A549 (cell line): Measurements from ENCODE around the gene EXOC3. TPM values are rescaled to one million over a fixed set of nuclear protein-coding genes. Genes with fewer than 3 reads are reported as not detected.

Source experiments
- ATAC-seq, 2 experiments: fragments of 200-7000 bp in 1 of 2; fragments of >200 bp in 1 of 2; cut with Nextera tagmentation in 1 of 2; cut with Tn5 transposase in 1 of 2; 3 replicates each; pipeline versions ENCODE4 v1.8.0 to v1.9.1; 2018 to 2020; ENCODE audit warnings: mild to moderate bottlenecking in 1 of 2, moderate library complexity in 1 of 2
- CTCF ChIA-PET: fragments of 300-600 bp; sonication (Branson Sonifier 250); formaldehyde crosslinking; extraction: SDS; loops from one replicate; lab custom pipeline; 2021; ENCODE audit warnings: antibody characterized with exemption, inconsistent platforms; lab: Yijun Ruan, JAX
- POLR2A ChIA-PET: fragments of 350-600 bp; formaldehyde crosslinking; extraction: SDS; loops from one replicate; lab custom pipeline; 2021; ENCODE audit warnings: antibody characterized with exemption, inconsistent platforms; lab: Yijun Ruan, JAX
- DNase-seq, 2 experiments: peaks; one replicate each; pipeline versions ENCODE4 v3.0.0 to v3.0.0-alpha.2; 2011 to 2016; ENCODE audit warnings: low read depth in 1 of 2, low spot score in 1 of 2
- FAIRE-seq: peaks from 2 replicates; lab custom pipeline; 2011; peaks lifted over from hg19 to GRCh38; lab: Jason Lieb, UNC
- H3K27ac ChIP-seq, 2 experiments: fragments of >200 bp; sonication (Bioruptor Twin); formaldehyde crosslinking; 3 replicates each; pipeline ENCODE4 v1.5.1; 2016 to 2017
- H3K4me1 ChIP-seq: fragments of >200 bp; sonication (Bioruptor Twin); formaldehyde crosslinking; 3 replicates; pipeline ENCODE4 v1.6.1; 2016
- H3K4me2 ChIP-seq: fragments of >200 bp; sonication (Bioruptor Twin); formaldehyde crosslinking; 3 replicates; pipeline ENCODE4 v1.6.1; 2016
- H3K4me3 ChIP-seq: fragments of >200 bp; sonication (Bioruptor Twin); formaldehyde crosslinking; 3 replicates; pipeline ENCODE4 v1.5.1; 2016
- H3K9me3 ChIP-seq: fragments of >200 bp; sonication (Bioruptor Twin); formaldehyde crosslinking; 3 replicates; pipeline ENCODE4 v1.6.1; 2016
- ATOH8 ChIP-seq: fragments of 250-450 bp; sonication (Bioruptor Pico); IDR thresholded peaks from 2 replicates; pipeline ENCODE4 v1.5.0; 2020; ENCODE audit warnings: low read depth, mild to moderate bottlenecking, moderate library complexity
- CBX2 ChIP-seq: fragments of 200-600 bp; sonication (generic); IDR thresholded peaks from 2 replicates; pipeline ENCODE4 v1.6.1; 2016; ENCODE audit warnings: low read depth, mild to moderate bottlenecking, borderline replicate concordance
- CBX8 ChIP-seq: fragments of 200-600 bp; sonication (generic); IDR thresholded peaks from 2 replicates; pipeline ENCODE4 v1.6.1; 2016
- CHD2 ChIP-seq: fragments of 150-350 bp; IDR thresholded peaks from 2 replicates; pipeline ENCODE4 v1.6.1; 2014; ENCODE audit warnings: low read length; ENCODE audit not compliant: partially characterized antibody
- CHD4 ChIP-seq: fragments of 200-600 bp; sonication (generic); IDR thresholded peaks from 2 replicates; pipeline ENCODE4 v1.6.1; 2016; ENCODE audit warnings: antibody characterized with exemption, mild to moderate bottlenecking, borderline replicate concordance
- CTCF ChIP-seq: fragments of >200 bp; sonication (Bioruptor Twin); formaldehyde crosslinking; IDR thresholded peaks from 3 replicates; pipeline ENCODE4 v1.5.1; 2016
- FOSB ChIP-seq: fragments of 250-450 bp; sonication (Bioruptor Pico); IDR thresholded peaks from 2 replicates; pipeline ENCODE4 v1.5.0; 2020; ENCODE audit warnings: mild to moderate bottlenecking, moderate library complexity
- FOSL2 ChIP-seq, 2 experiments: fragments of 450-650 bp in 1 of 2; fragments of >200 bp in 1 of 2; sonication (Bioruptor Twin) in 1 of 2; formaldehyde crosslinking; IDR thresholded peaks; 2 replicates each; pipeline versions ENCODE4 v1.5.0 to v1.6.1; 2016 to 2020; ENCODE audit warnings: mild to moderate bottlenecking in 1 of 2, moderate library complexity in 1 of 2
- FOXS1 ChIP-seq: fragments of 250-450 bp; sonication (Bioruptor Pico); IDR thresholded peaks from 2 replicates; pipeline ENCODE4 v1.5.0; 2020; ENCODE audit warnings: mild to moderate bottlenecking, moderate library complexity
- HEYL ChIP-seq: fragments of 250-450 bp; sonication (Bioruptor Pico); IDR thresholded peaks from 2 replicates; pipeline ENCODE4 v1.8.0; 2021; ENCODE audit warnings: mild to moderate bottlenecking, moderate library complexity
- HOXA7 ChIP-seq: fragments of 250-450 bp; sonication (Bioruptor Pico); IDR thresholded peaks from 2 replicates; pipeline ENCODE4 v1.5.0; 2020; ENCODE audit warnings: mild to moderate bottlenecking, moderate library complexity
- JUN ChIP-seq, 2 experiments: fragments of >200 bp; sonication (Bioruptor Twin); formaldehyde crosslinking; IDR thresholded peaks; 2 replicates in 1 of 2; 3 replicates in 1 of 2; pipeline ENCODE4 v1.6.1; 2016 to 2017
- KDM1A ChIP-seq: fragments of 200-600 bp; sonication (generic); IDR thresholded peaks from 2 replicates; pipeline ENCODE4 v1.6.1; 2016; ENCODE audit warnings: low read depth, mild to moderate bottlenecking
- KDM5A ChIP-seq: fragments of 200-600 bp; sonication (generic); IDR thresholded peaks from 2 replicates; pipeline ENCODE4 v1.6.1; 2016; ENCODE audit warnings: antibody characterized with exemption, mild to moderate bottlenecking
- MAZ ChIP-seq: fragments of 150-350 bp; IDR thresholded peaks from 2 replicates; pipeline ENCODE4 v1.6.1; 2014; ENCODE audit warnings: antibody characterized with exemption, low read depth, low read length, borderline replicate concordance
- NR3C1 ChIP-seq: fragments of >200 bp; sonication (Bioruptor Twin); formaldehyde crosslinking; IDR thresholded peaks from 3 replicates; pipeline ENCODE4 v1.6.1; 2017
- POLR2A ChIP-seq: IDR thresholded peaks from 2 replicates; pipeline ENCODE4 v1.6.1; 2012; ENCODE audit warnings: mild to moderate bottlenecking, low read length
- POLR2AphosphoS2 ChIP-seq: conservative IDR thresholded peaks from 2 replicates; pipeline ENCODE4 v1.6.1; 2012; ENCODE audit warnings: low read length, improper control_type of control experiment, inconsistent platforms
- RARB ChIP-seq: fragments of 250-450 bp; sonication (Bioruptor Pico); IDR thresholded peaks from 2 replicates; pipeline ENCODE4 v1.8.0; 2021; ENCODE audit warnings: mild to moderate bottlenecking, moderate library complexity
- REST ChIP-seq: fragments of 200-600 bp; sonication (generic); IDR thresholded peaks from 2 replicates; pipeline ENCODE4 v1.6.1; 2016; ENCODE audit warnings: antibody characterized with exemption, mild to moderate bottlenecking, moderate library complexity
- ZNF302 ChIP-seq: fragments of 250-450 bp; sonication (Bioruptor Pico); IDR thresholded peaks from 2 replicates; pipeline ENCODE4 v1.9.0; 2021; ENCODE audit warnings: inconsistent platforms, mild to moderate bottlenecking, moderate library complexity
- WGBS: methylation state at CpG from one replicate; pipeline ENCODE4 v1.1.6; 2017; ENCODE audit errors: missing lambda C conversion rate; 5-methylcytosine and 5-hydroxymethylcytosine counted together
- polyA plus RNA-seq, 4 experiments: library from polyadenylated mRNA; depleted of rRNA in 3 of 4; stranded (reverse); fragments of >200 nt; fragmentation: RNase III in 1 of 4; extraction: RNeasy Plus Mini Kit Qiagen cat#74134 plus additional on column Dnase treatment in 1 of 4; gene quantifications; 2 replicates in 3 of 4; 3 replicates in 1 of 4; pipeline ENCODE4 v1.2.3, GENCODE V29; 2011 to 2017
- TF ChIP-seq, protein P1 (sequence below): fragments of >200 bp; sonication (Bioruptor Twin); formaldehyde crosslinking; IDR thresholded peaks from 2 replicates; pipeline ENCODE4 v1.6.1; 2016
- TF ChIP-seq, protein P2 (sequence below): fragments of 250-450 bp; sonication (Bioruptor Pico); IDR thresholded peaks from 2 replicates; pipeline ENCODE4 v1.5.0; 2021; ENCODE audit warnings: mild to moderate bottlenecking, moderate library complexity, borderline replicate concordance
- TF ChIP-seq, protein P3 (sequence below): fragments of 450-650 bp; IDR thresholded peaks from 2 replicates; pipeline ENCODE4 v1.6.1; 2014; ENCODE audit warnings: antibody characterized with exemption

EXOC3 gene
- polyA plus RNA-seq, 2 of the 4 experiments (the other 2 are of a cell fraction), result 20.0 to 33.6 TPM

- FAIRE-seq (no peak), ATAC-seq (no peak), DNase-seq (no peak)
- H3K4me2 ChIP-seq, result no peak overlapping the region
- H3K4me3 ChIP-seq, result no peak overlapping the region
- TF ChIP-seq NR3C1 (no peak), ZNF302 (CRISPR knock-in tag) (no peak), CBX2 (no peak), HOXA7 (CRISPR knock-in tag) (no peak), CHD4 (no peak), MAZ (no peak), CTCF (no peak), RARB (CRISPR knock-in tag) (no peak), KDM5A (no peak), POLR2AphosphoS2 (no peak)
- TF ChIP-seq, protein P1, sequence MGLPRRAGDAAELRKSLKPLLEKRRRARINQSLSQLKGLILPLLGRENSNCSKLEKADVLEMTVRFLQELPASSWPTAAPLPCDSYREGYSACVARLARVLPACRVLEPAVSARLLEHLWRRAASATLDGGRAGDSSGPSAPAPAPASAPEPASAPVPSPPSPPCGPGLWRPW, result no peak
- 92% methylated on average over 14 of the region's 26 CpGs for WGBS
- H3K4me1 ChIP-seq, result no peaks in the 10 kb centered on the region
- no peaks in the 10 kb centered on the region for H3K9me3 ChIP-seq
- no peak overlapping the region for H3K27ac ChIP-seq
- CTCF ChIA-PET, result interaction anchor here (0.7 to 10.7 kb wide), 5 partner anchors 12 to 129 kb away, joined by 3 to 186 read pairs (median 4); partner anchors contain the start of gene AHRR
- POLR2A ChIA-PET, result no interaction called here
Measured at GRCh38 chr5:434443-435146, 8.4 kb upstream of the EXOC3 start.

DNA sequence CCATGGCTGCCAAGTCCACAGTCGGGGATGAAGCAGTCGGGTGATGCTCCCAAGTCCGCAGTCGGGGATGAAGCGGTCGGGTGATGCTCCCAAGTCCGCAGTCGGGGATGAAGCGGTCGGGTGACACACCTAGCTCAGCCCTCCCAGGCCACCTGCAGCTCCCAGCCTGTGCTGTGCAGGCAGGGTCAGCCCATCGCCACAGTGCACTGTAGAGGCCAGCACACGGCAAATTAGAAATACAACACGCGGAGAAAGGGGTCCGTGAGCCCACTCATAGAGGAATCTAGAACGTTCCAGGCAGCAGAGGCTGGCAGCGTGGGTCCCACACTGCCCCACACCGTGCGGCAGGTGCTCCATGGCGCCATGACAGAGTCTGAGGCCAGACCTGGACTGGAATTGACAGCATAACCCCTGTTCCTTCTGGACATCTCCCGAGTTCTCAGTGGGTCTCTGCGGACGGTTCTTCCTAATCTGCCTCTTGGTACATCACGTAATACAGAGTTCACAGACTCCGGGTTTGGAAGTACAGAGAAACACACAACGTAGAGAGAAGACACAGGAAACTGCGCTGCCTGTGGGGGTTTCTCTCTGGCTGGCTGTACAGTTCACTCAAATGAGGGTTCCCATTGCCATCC, 7.7 kb upstream of the EXOC3 start:
- no peak for FAIRE-seq
- H3K9me3 ChIP-seq, result no peaks in the 10 kb centered on the region
- TF ChIP-seq KDM1A (no peak), FOSB (CRISPR knock-in tag) (no peak), CHD2 (no peak), REST (no peak), JUN (IDR thresholded peaks at IDR 0.05) (no peak), HEYL (CRISPR knock-in tag) (no peak), POLR2A (no peak), CHD4 (no peak), FOSL2 (IDR thresholded peaks at IDR 0.05) (no peak), FOSL2 (CRISPR knock-in tag; IDR thresholded peaks at IDR 0.05) (no peak), ATOH8 (CRISPR knock-in tag) (no peak), NR3C1 (no peak), CBX8 (no peak), RARB (CRISPR knock-in tag) (no peak), FOXS1 (CRISPR knock-in tag) (no peak)
- TF ChIP-seq, protein P2, sequence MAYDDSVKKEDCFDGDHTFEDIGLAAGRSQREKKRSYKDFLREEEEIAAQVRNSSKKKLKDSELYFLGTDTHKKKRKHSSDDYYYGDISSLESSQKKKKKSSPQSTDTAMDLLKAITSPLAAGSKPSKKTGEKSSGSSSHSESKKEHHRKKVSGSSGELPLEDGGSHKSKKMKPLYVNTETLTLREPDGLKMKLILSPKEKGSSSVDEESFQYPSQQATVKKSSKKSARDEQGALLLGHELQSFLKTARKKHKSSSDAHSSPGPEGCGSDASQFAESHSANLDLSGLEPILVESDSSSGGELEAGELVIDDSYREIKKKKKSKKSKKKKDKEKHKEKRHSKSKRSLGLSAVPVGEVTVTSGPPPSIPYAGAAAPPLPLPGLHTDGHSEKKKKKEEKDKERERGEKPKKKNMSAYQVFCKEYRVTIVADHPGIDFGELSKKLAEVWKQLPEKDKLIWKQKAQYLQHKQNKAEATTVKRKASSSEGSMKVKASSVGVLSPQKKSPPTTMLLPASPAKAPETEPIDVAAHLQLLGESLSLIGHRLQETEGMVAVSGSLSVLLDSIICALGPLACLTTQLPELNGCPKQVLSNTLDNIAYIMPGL (CRISPR knock-in tag), result no peak
- TF ChIP-seq, protein P3, sequence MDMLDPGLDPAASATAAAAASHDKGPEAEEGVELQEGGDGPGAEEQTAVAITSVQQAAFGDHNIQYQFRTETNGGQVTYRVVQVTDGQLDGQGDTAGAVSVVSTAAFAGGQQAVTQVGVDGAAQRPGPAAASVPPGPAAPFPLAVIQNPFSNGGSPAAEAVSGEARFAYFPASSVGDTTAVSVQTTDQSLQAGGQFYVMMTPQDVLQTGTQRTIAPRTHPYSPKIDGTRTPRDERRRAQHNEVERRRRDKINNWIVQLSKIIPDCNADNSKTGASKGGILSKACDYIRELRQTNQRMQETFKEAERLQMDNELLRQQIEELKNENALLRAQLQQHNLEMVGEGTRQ, result no peak
- TF ChIP-seq, all 56 proteins: peak for 0
- DNase-seq (no peak), ATAC-seq (no peak)
- no peak overlapping the region for H3K4me3 ChIP-seq
- H3K4me2 ChIP-seq, result no peak overlapping the region
- POLR2A ChIA-PET, result no interaction called here
- WGBS, result 85% methylated on average over 25 of the region's 27 CpGs
- no peaks in the 10 kb centered on the region for H3K4me1 ChIP-seq
- H3K27ac ChIP-seq, result no peak overlapping the region
- CTCF ChIA-PET, result interaction anchor here (0.7 to 10.7 kb wide), 7 partner anchors 11 to 130 kb away, joined by 3 to 186 read pairs (median 3); partner anchors contain the start of gene AHRR
